Breast epithelium (tissue), 3 donors: ENCODE measurements around the gene OCA2.

ENCODE experiments used
- POLR2A ChIP-seq: fragments of 450-650 bp; IDR thresholded peaks from one replicate; pipeline ENCODE4 v1.6.1; 2016; ENCODE audit warnings: antibody characterized with exemption, mild to moderate bottlenecking, moderate library complexity
- POLR2AphosphoS5 ChIP-seq, 3 donors: sonication (generic); formaldehyde crosslinking; IDR thresholded peaks; one replicate each; pipeline ENCODE4 v1.6.1; 2017; ENCODE audit warnings: antibody characterized with exemption in 3 of 3
- TF ChIP-seq, protein P1 (sequence below), 3 donors: fragments of 450-650 bp; IDR thresholded peaks; one replicate each; pipeline ENCODE4 v1.5.1; 2016 to 2017; ENCODE audit warnings: antibody characterized with exemption in 3 of 3, mild to moderate bottlenecking in 3 of 3, moderate library complexity in 3 of 3

DNA sequence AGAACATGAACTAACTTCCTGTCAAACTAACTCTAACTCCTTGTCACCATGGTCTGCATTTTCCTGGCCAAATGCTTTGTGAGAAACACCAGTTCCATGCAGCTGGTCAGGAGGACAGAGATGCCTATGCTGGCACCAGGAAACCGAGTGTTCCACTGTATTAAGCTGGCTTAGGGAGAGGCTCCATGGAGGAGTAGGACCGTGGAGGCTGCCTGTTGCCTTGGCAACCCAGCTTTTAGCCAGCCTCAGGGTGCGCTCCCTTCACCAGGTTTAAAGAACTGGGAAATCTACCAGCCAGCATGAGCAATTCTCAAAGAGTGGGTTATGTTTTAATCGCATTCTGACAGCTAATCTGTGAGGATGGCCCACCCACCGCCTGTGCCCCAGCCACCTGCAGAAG is 394.1 kb downstream of the OCA2 start:
- TF ChIP-seq, protein P1, sequence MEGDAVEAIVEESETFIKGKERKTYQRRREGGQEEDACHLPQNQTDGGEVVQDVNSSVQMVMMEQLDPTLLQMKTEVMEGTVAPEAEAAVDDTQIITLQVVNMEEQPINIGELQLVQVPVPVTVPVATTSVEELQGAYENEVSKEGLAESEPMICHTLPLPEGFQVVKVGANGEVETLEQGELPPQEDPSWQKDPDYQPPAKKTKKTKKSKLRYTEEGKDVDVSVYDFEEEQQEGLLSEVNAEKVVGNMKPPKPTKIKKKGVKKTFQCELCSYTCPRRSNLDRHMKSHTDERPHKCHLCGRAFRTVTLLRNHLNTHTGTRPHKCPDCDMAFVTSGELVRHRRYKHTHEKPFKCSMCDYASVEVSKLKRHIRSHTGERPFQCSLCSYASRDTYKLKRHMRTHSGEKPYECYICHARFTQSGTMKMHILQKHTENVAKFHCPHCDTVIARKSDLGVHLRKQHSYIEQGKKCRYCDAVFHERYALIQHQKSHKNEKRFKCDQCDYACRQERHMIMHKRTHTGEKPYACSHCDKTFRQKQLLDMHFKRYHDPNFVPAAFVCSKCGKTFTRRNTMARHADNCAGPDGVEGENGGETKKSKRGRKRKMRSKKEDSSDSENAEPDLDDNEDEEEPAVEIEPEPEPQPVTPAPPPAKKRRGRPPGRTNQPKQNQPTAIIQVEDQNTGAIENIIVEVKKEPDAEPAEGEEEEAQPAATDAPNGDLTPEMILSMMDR (IDR thresholded peaks at IDR 0.05), result no peak
- TF ChIP-seq POLR2AphosphoS5 (IDR thresholded peaks at IDR 0.05), result no peak
- TF ChIP-seq POLR2A, result no peak
